Measurements from ENCODE around the gene RBPMS2.

GRCh38 chr15:64706011-64706911 is 69.1 kb downstream of the RBPMS2 start:
- TF ChIP-seq GATA2 (IDR thresholded peaks at IDR 0.05; ENCODE audit: low read depth, low read length) (no peak), GATA3 (IDR thresholded peaks at IDR 0.05; ENCODE audit: low read depth, low read length) (no peak)

Measured in SH-SY5Y (cell line).